Thyroid gland (tissue), 4 donors: ENCODE measurements around the gene IQSEC2. TPM values are rescaled to one million over a fixed set of nuclear protein-coding genes. Genes with fewer than 3 reads are reported as not detected.
A peak's percentile ranks its signal among the peaks of the same experiment; 100 is the strongest.

Experiments
- DNase-seq, 2 donors: peaks; one replicate each; pipeline ENCODE4 v3.0.0-alpha.2; 2019
- H3K27ac ChIP-seq, 3 donors: fragments of 200-600 bp; sonication (generic); 1 replicate in 2 of 3; 2 replicates in 1 of 3; pipeline ENCODE4 v1.5.1; 2016 to 2019; ENCODE audit warnings: mild to moderate bottlenecking in 1 of 3, moderate library complexity in 1 of 3
- H3K27me3 ChIP-seq: fragments of 200-600 bp; sonication (generic); one replicate; pipeline ENCODE4 v1.5.1; 2019
- H3K36me3 ChIP-seq, 2 donors: fragments of 200-600 bp; sonication (generic); one replicate each; pipeline ENCODE4 v1.5.1; 2016 to 2019
- H3K4me1 ChIP-seq, 2 donors: fragments of 200-600 bp; sonication (generic); one replicate each; pipeline ENCODE4 v1.5.1; 2017 to 2019
- H3K4me3 ChIP-seq, 3 donors: fragments of 200-600 bp; sonication (generic); replicated peaks in 1 of 3; 1 replicate in 2 of 3; 2 replicates in 1 of 3; pipeline ENCODE4 v1.5.1; 2016; ENCODE audit warnings: mild to moderate bottlenecking in 1 of 3
- H3K9me3 ChIP-seq: fragments of 200-600 bp; sonication (generic); one replicate; pipeline ENCODE4 v1.5.1; 2017
- CTCF ChIP-seq, 6 experiments: fragments of 200-600 bp in 3 of 6; fragments of 450-650 bp in 3 of 6; sonication (generic) in 3 of 6; IDR thresholded peaks; one replicate each; pipeline ENCODE4 v1.5.1; 2016 to 2019; ENCODE audit warnings: antibody characterized with exemption in 6 of 6, mild to moderate bottlenecking in 2 of 6, inconsistent platforms in 1 of 6, moderate library complexity in 1 of 6
- POLR2A ChIP-seq, 2 donors: fragments of 450-650 bp; IDR thresholded peaks; one replicate each; pipeline ENCODE4 v1.6.1; 2017; ENCODE audit warnings: antibody characterized with exemption in 2 of 2, mild to moderate bottlenecking in 2 of 2, moderate library complexity in 1 of 2
- WGBS, 2 donors: methylation state at CpG; one replicate each; pipeline ENCODE4 v1.1.5; 2017; 5-methylcytosine and 5-hydroxymethylcytosine counted together
- intact Hi-C: fragments of 100-400 bp; cut with DNase I; formaldehyde crosslinking; loops from one replicate; pipeline ENCODE4 v1.15.1; 2023
- total RNA-seq, 4 donors: library from RNA; depleted of rRNA; stranded (reverse); fragments of >200 nt; gene quantifications; one replicate each; pipeline ENCODE4 v1.2.3, GENCODE V29; 2016

IQSEC2 gene
- total RNA-seq, 4 donors from 2014 or later, result 14.1 to 23.7 (median 17.2) TPM

GRCh38 chrX:53280331-53281320 lies 758 bp downstream of the IQSEC2 start:
- H3K9me3 ChIP-seq, result no peaks in the 10 kb centered on the region
- TF ChIP-seq CTCF (IDR thresholded peaks at IDR 0.05) (no peak), POLR2A (IDR thresholded peaks at IDR 0.05) (no peak)
- H3K4me1 ChIP-seq, result peaks cover 12 to 24% of the 10 kb centered on the region in 2 donors
- DNase-seq, result peak; percentile 30 to 37
- no peaks in the 10 kb centered on the region for H3K36me3 ChIP-seq
- no peaks in the 10 kb centered on the region for H3K27me3 ChIP-seq
- H3K4me3 ChIP-seq, result peak overlapping the region in 2 of 3 donors; percentile 20 to 25
- intact Hi-C loops, result no loop called here
- WGBS, 2 donors, result 49 to 74% methylated on average over 5 to 9 of the region's 14 CpGs
- peak overlapping the region; percentile 59 to 73 (median 64) for H3K27ac ChIP-seq

GRCh38 chrX:53279296-53280237 lies 1.8 kb downstream of the IQSEC2 start:
- H3K9me3 ChIP-seq, result no peaks in the 10 kb centered on the region
- TF ChIP-seq CTCF (IDR thresholded peaks at IDR 0.05), result no peak
- TF ChIP-seq POLR2A (IDR thresholded peaks at IDR 0.05), result no peak
- peaks cover 12 to 24% of the 10 kb centered on the region in 2 donors for H3K4me1 ChIP-seq
- WGBS, 2 donors, result 55 to 64% methylated on average over 14 of the region's 14 CpGs
- no peaks in the 10 kb centered on the region for H3K27me3 ChIP-seq
- no peak overlapping the region for H3K4me3 ChIP-seq
- H3K27ac ChIP-seq, result no peak overlapping the region
- DNase-seq, result no peak
- no peaks in the 10 kb centered on the region for H3K36me3 ChIP-seq
- intact Hi-C loops, result no loop called here

- Histone ChIP-seq H3K36me3 (no peaks in the 10 kb centered on the region), H3K27ac (no peak overlapping the region), H3K4me1 (no peaks in the 10 kb centered on the region), H3K27me3 (peaks cover 2% of the 10 kb centered on the region), H3K9me3 (no peaks in the 10 kb centered on the region), H3K4me3 (no peak overlapping the region)
- intact Hi-C loops, result no loop called here
- no peak for DNase-seq
- TF ChIP-seq POLR2A (IDR thresholded peaks at IDR 0.05) (no peak), CTCF (IDR thresholded peaks at IDR 0.05) (no peak)
- whole genome bisulfite sequencing, 2 donors, result 77 to 93% methylated on average over 6 to 8 of the region's 8 CpGs
Measured at GRCh38 chrX:53272808-53273337, 8.5 kb downstream of the IQSEC2 start.

- Histone ChIP-seq H3K9me3 (no peaks in the 10 kb centered on the region), H3K4me1 (no peaks in the 10 kb centered on the region), H3K36me3 (no peaks in the 10 kb centered on the region), H3K4me3 (no peak overlapping the region), H3K27ac (no peak overlapping the region), H3K27me3 (peaks cover 2% of the 10 kb centered on the region)
- TF ChIP-seq CTCF (IDR thresholded peaks at IDR 0.05), result no peak
- no peak for TF ChIP-seq POLR2A (IDR thresholded peaks at IDR 0.05)
- 85 to 90% methylated on average over 14 of the region's 14 CpGs for WGBS, 2 donors
- no peak for DNase-seq
- intact Hi-C loops, result no loop called here
Measured at GRCh38 chrX:53269536-53270107, 11.8 kb downstream of the IQSEC2 start.
